ENCODE results near the gene SPIRE2. TPM values are rescaled to one million over a fixed set of nuclear protein-coding genes. Genes with fewer than 3 reads are reported as not detected.
"Not testable (repeated sequence)": the region's sequence is repeated elsewhere in the genome, so short reads cannot be mapped to it uniquely, and the experiment has no call there.

The SPIRE2 gene
- total and polyA plus RNA-seq, 2 of the 4 experiments (the other 2 are of a cell fraction), result 0.72 to 1.9 TPM

- dilution Hi-C loops (cut with HindIII; ENCODE audit: low sequenced_read_pairs, unreplicated experiment); H3K4me2 ChIP-seq (ENCODE audit: low read depth, low read length); H4K91ac ChIP-seq (ENCODE audit: insufficient read depth, low read depth, low read length); ATAC-seq (ENCODE audit: low read depth); H4K8ac ChIP-seq (ENCODE audit: low read depth in 2 of 2, low read length in 2 of 2); intact Hi-C loops (cut with micrococcal nuclease); H4K5ac ChIP-seq (ENCODE audit: low read depth, low read length); H2AK9ac ChIP-seq (replicated peaks; ENCODE audit: low read depth, low read length, poor library complexity); H3K36me3 ChIP-seq (ENCODE audit: control insufficient read depth, insufficient read depth, low read length); H4K20me1 ChIP-seq (ENCODE audit: insufficient read depth, low read length); H3K23ac ChIP-seq (ENCODE audit: low read depth, low read length); DNase-seq; H3K27me3 ChIP-seq (ENCODE audit: control insufficient read depth, insufficient read depth, low read length); H3K27ac ChIP-seq (ENCODE audit: insufficient read depth, low read length); CTCF ChIA-PET; H3K4ac ChIP-seq (ENCODE audit: low read depth, low read length); H3K14ac ChIP-seq (replicated peaks; ENCODE audit: low read depth, low read length); H2AK5ac ChIP-seq (ENCODE audit: low read depth, low read length); H3K9me3 ChIP-seq (ENCODE audit: control insufficient read depth, insufficient read depth, low read length); BruUV-seq (replicated peaks); H3K9ac ChIP-seq (ENCODE audit: low read depth, low read length); H2BK120ac ChIP-seq (ENCODE audit: low read depth, low read length); H3K4me1 ChIP-seq (ENCODE audit: control insufficient read depth, insufficient read depth, low read length); H2AFZ ChIP-seq (replicated peaks; ENCODE audit: low read length, poor library complexity); H3K4me3 ChIP-seq (ENCODE audit: insufficient read depth, low read depth, low read length); in situ Hi-C loops (cut with MboI; ENCODE audit: low sequenced_read_pairs); H3K56ac ChIP-seq (ENCODE audit: extremely low read depth, insufficient read depth, low read length); H2BK15ac ChIP-seq (ENCODE audit: low read depth, low read length); H2BK5ac ChIP-seq (ENCODE audit: low read depth, low read length, poor library complexity, severe bottlenecking); H2BK20ac ChIP-seq (ENCODE audit: low read depth, low read length); H3K18ac ChIP-seq (ENCODE audit: low read depth, low read length); POLR2A ChIA-PET (ENCODE audit: unreplicated experiment): not testable (repeated sequence)
- H3K79me1 ChIP-seq (ENCODE audit: low read depth in 1 of 2, low read length in 2 of 2), result peaks cover 9 to 40% of the 10 kb centered on the region in 2 experiments
- peak; percentile 72 for TF ChIP-seq CEBPB (IDR thresholded peaks at IDR 0.05; ENCODE audit: low read depth, low read length)
- peaks cover 15% of the 10 kb centered on the region for H3K9me1 ChIP-seq (ENCODE audit: insufficient read depth, low read length)
- no CpG with 5 or more reads among the region's 16 CpGs for WGBS, 2 experiments (ENCODE audit: extremely low coverage in 2 of 2, insufficient read length in 1 of 2)
Observed at GRCh38 chr16:89806589-89807193, 21.6 kb upstream of the SPIRE2 start.

Data from IMR-90 (cell line).